Suppressor macrophage treated with lipopolysaccharide for 4 hours (primary cell): ENCODE results near the gene ANKRD44.
"Not testable (repeated sequence)": the region's sequence is repeated elsewhere in the genome, so short reads cannot be mapped to it uniquely, and the experiment has no call there.

Source experiments
- DNase-seq: peaks from one replicate; pipeline ENCODE4 v3.0.0-alpha.2; 2020

The ANKRD44 gene

GRCh38 chr2:197256547-197257170 lies 53.9 kb downstream of the ANKRD44 start:
- DNase-seq = no peak

GRCh38 chr2:197256021-197256420 lies 54.6 kb downstream of the ANKRD44 start:
- DNase-seq = no peak

DNA sequence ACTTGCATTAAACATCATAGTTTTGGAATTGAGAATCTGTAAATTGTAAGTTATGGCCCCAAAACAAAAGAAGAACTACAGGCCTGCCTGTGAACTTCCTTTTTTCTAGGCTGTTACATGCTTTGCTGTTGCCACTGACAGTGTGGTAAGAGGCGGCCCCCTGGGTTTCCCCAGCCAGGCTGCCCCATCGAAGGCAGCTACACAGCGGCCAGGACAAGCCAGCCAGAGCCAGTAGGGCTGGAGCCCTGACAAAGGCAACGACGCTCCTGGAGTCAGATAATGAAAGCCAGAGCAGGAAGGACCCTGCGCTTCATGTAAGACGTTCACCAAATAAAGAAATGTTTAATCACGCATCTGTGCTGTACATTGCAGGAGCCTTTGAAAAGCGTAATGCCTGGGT lies 55.0 kb downstream of the ANKRD44 start:
- peak; percentile 96 for DNase-seq

DNA sequence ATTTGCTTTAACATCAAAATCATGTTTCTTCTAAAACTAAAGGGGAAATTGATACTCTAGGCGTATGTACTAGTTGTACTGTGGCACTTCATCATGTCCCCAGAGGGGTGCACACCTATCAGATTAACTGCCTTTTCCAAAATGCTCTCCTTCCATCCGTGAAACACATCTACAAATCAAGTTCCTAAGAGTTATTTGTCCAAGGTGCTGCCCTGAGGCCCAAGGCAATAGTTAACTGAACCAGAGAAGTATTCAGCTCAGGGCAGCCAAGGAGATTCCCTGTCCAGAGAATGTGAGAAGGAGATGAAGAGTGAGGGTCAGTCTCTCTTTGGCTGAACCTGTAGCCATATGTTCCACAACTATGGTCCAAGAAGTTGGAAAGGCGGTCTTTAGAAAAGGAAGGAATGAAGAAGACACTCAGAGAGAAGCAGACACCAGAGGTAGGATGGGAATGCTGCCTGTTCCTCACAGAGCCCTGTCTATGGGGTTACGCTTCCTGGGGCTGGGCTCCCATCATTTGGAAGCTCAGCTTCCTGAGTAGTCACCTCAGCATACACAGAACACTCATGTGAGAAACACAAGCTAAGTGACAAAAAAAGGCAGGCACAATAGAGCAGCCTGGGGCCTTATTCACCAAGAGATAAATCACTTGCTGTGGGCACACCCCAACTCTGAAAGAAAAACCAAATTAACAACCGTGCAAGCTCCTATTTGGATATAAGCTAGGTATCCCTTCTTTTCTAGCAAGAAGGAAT lies 55.6 kb downstream of the ANKRD44 start:
- peak; percentile 43 for DNase-seq

GRCh38 chr2:197251576-197251975 lies 59.0 kb downstream of the ANKRD44 start:
- DNase-seq = no peak

GRCh38 chr2:197251163-197251562 lies 59.4 kb downstream of the ANKRD44 start:
- no peak for DNase-seq

DNA sequence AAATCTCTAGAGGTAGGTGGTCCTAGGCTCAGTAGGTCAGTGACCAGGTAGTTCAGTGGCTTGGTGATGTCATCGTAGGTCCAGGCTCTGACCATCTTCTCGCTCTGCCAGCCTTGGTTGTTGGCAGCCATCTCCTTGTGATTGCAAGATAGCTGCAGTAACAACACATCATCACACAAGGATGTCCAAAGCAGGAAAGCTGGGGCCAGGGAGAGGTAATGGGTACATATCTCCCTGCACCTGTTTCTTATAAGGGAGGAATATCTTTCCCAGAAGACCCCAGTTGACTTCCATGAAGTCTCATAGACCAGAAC lies 60.5 kb downstream of the ANKRD44 start:
- no peak for DNase-seq

- no peak for DNase-seq
These were observed 61.0 kb downstream of the ANKRD44 start for GRCh38 chr2:197249381-197250083.

- peak; percentile 41 for DNase-seq
These were observed 62.0 kb downstream of the ANKRD44 start for GRCh38 chr2:197248623-197249022.

DNA sequence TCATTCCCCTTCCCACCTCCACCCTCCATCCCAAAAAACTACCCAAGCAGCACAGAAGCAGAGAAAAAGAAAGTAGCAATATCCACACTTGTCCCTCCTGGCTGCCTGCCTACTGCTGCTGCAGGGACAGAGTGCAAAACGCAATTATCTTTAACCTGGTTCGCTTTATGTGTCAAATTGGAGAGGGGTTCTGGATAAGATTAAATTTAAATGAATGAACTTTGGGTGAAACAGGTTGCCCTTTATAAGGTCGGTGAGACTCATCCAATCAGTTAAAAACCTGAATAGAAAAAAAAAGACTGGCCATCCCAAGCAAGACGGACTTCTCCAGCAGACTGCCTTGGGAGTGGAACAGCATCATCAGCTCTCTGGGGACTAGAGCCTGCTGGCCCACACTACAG lies 62.6 kb downstream of the ANKRD44 start:
- no peak for DNase-seq

DNA sequence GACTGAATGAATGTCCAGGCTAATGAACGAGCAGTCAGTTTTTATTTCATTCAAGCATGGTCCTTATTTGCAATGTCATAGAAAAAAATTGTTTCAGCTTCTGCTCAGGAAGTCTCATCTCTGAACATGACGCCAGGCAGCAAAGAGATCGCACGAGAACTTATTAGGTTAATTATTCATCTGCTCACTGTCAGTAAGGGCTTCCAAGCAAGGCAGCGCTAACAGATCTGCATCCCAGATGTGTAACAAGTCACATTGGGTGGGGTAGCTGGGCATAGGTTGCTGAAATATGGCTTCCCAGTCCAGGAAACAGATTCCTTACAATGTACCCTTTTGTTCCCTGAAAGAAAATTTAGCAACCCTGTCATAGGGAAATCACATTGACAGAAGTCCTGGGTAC lies 63.5 kb downstream of the ANKRD44 start:
- DNase-seq = no peak

DNA sequence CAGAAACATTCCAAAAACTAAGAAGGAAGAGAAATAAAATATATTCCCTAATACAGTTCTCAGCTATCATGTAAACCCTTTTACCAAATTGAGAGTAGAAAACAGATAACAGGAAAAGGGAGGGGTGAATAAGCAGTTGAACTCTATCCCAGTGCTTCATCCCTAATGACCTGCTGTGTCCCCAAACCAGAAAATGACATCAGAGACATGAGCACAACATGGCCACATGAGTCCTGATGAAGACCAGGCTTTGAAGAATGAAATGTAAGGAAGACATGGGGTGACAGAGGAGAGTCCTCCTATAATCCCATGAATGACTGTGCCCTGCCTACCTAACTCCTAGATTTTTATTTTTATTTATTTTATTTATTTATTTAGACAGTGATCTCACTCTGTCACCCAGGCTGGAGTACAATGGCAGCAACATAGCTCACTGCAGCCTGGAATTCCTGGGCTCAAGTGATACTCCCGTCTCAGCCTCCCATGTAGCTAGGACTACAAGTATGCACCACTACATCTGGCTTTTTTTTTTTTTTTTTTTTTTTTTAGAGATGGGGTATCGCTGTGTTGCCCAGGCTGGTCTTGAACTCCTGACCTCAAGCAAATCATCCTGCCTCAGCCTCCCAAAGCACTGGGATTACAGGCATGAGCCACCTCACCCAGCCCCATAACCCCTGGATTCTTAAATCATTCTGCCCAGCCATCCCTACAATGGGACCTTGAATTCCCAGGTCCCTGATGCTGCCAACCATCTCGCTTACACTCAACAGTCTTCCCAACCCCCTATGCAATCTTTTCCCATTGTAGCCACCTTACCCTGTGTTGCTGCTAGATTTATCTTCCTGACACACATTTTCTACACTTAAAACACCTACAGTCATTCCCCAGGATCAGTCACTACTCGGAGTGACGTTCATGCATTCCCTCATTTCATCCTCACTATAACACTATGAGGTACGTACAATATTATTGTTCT lies 64.5 kb downstream of the ANKRD44 start:
- DNase-seq = peak; percentile 51

GRCh38 chr2:197244349-197244748 lies 66.2 kb downstream of the ANKRD44 start:
- no peak for DNase-seq

- DNase-seq = no peak
These were observed 67.9 kb downstream of the ANKRD44 start for GRCh38 chr2:197242719-197243118.

DNA sequence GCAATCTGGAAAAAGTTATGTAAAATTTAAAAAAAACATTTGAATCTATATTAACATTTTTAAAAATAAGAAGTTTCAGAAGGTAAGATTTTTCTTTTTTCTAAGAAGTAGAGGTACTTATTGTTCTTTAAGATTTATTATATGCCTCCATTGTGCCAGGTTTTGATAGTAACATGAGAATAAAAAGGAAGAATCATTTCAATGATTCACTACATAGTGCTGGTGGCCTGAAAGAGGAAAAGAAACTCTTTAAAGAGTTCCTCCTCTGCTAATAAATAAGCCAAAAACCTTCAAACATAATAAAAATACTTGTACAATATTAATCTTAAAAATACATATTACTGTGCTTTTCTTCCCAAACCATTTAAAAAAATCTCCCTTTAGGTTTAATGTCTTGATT lies 69.0 kb downstream of the ANKRD44 start:
- peak; percentile 47 for DNase-seq

- DNase-seq = no peak
These were observed 69.4 kb downstream of the ANKRD44 start for GRCh38 chr2:197241153-197241552.

GRCh38 chr2:197240421-197241041 lies 70.0 kb downstream of the ANKRD44 start:
- DNase-seq = no peak

DNA sequence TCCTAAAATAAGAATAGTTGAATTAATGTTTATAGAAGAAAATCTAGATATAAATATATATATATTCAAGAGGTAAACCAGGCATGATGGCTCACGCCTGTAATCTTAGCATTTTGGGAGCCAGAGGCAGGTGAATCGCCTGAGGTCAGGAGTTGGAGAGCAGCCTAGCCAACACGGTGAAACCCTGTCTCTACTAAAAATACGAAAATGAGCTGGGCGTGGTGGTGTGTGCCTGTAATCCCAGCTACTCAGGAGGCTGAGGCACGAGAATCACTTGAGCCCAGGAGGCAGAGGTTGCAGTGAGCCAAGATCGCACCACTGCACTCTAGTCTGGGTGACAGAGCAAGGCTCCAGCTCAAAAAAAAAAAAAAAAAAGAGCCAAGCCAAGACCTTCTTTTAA lies 70.6 kb downstream of the ANKRD44 start:
- DNase-seq = not testable (repeated sequence)

DNA sequence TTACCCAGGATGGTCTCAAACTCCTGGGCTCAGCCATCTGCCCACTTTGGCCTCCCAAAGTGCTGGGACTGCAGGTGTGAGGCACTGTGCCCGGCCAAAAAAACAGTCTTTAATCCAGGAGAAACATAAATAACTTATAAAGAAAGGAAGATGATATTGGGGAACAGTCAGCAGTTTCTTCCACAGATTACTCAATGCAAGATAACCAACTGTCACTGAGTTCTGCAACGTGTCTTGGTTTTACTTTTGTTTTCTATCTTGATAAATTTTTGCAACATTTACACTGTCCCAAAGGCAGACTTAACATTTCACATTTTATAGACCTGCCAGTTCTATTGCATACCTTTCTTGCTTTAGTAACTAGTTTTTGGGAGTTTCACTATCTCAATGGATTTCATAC lies 71.1 kb downstream of the ANKRD44 start:
- peak; percentile 79 for DNase-seq

DNA sequence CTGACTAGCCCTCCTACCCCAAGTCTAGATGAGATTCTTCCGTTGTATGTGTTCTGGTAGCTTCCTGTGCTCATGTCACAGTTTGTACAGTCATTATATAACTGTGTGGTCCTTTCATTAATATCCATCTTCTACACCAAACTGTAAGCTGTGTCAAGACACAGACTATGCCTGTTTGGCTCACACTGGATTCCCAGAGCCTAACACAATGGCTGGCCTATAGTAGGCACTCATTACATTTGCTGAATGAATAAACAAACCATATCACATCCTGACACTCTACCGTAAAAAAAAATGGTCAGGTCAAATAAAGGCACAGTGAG lies 72.6 kb downstream of the ANKRD44 start:
- no peak for DNase-seq

DNA sequence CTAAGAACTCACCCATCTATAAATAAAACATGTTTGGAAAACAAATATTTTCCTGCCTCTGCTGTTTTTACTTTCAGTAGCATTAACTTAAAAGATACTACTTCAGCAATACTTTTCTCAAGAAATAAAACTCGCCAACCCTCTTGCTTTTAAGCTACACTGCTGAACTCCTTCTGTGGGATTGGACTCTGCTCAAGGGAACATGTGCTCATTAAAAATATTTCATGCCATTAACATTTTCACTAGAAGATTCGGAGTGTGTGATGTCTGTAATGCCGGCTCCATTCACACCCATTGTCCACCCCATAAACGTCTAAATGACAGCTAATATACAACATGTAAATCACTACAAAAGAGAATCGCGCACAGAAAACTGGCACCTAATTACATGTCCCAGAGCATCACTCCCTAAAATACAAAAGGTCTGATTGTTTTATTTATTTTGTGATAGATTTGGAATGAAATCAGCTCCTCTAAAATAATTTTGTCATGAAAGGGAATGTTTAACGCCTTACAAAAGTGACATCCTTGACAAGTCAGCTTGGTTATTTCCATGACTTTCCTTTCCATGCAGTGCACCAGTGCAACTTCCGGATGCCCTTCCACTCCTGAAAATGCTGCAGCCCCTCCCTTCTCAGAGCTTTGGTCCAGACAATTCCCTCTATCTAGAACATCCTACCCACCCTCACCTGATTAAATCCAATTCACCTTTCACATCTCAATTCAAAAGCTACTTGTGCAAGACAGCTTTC lies 73.1 kb downstream of the ANKRD44 start:
- no peak for DNase-seq

DNA sequence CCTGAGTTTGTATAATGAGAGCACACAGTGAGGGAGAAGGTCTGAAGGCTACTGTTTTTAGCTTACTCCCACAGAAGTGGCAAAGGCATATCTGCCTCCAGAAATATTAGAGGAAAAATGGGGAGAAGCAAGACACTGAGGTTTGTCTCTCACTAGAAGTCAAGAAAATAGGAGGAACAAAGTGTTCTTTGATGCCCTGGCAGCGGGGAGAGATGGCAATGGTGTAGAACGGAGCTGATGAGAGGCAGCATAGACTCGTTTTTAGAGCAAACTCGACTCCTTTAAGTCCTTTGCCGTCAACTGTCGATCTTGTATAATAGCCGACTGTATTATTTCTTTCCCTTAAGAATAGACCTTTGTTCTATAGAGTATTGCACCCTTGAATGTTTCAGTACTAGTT lies 73.8 kb downstream of the ANKRD44 start:
- no peak for DNase-seq
